ENCODE results near the gene DENND1C.

DNA sequence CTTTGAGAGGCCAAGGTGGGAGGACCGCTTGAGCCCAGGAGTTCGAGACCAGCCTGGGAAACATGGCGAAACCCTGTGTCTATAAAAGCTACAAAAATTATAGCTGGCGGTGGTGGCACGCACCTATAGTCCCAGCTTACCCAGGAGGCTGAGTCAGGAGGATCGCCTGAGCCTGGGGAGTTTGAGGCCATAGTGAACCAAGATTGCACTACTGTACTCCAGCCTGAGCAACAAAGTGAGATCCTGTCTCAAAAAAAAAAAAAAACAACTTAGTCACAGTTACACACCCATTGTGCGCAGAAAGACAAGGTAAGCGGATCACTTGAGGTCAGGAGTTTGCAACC is 728 bp upstream of the DENND1C start:
- TF ChIP-seq, protein P1, sequence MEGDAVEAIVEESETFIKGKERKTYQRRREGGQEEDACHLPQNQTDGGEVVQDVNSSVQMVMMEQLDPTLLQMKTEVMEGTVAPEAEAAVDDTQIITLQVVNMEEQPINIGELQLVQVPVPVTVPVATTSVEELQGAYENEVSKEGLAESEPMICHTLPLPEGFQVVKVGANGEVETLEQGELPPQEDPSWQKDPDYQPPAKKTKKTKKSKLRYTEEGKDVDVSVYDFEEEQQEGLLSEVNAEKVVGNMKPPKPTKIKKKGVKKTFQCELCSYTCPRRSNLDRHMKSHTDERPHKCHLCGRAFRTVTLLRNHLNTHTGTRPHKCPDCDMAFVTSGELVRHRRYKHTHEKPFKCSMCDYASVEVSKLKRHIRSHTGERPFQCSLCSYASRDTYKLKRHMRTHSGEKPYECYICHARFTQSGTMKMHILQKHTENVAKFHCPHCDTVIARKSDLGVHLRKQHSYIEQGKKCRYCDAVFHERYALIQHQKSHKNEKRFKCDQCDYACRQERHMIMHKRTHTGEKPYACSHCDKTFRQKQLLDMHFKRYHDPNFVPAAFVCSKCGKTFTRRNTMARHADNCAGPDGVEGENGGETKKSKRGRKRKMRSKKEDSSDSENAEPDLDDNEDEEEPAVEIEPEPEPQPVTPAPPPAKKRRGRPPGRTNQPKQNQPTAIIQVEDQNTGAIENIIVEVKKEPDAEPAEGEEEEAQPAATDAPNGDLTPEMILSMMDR (conservative IDR thresholded peaks at IDR 0.05; ENCODE audit: low read length), result no peak
- no peak for TF ChIP-seq EZH2phosphoT487 (IDR thresholded peaks at IDR 0.05; ENCODE audit: borderline replicate concordance)

All from Loucy (cell line).